Measurements from ENCODE around the gene UBE2K. TPM values are rescaled to one million over a fixed set of nuclear protein-coding genes. Genes with fewer than 3 reads are reported as not detected.
"Not testable (repeated sequence)": the region's sequence is repeated elsewhere in the genome, so short reads cannot be mapped to it uniquely, and the experiment has no call there.

UBE2K gene
- 10 to 100 TPM; 52.4 to 71.9 TPM for total RNA-seq
- long read RNA-seq, donor 1, full-length matches to known transcripts: 10 of 16 reads
- long read RNA-seq, donor 1, partial matches to known transcripts: 0 of 16 reads
- long read RNA-seq, donor 1, other reads (novel, unspliced or antisense): 6 of 16 reads
- long read RNA-seq, donor 2, full-length matches to known transcripts: 29 of 35 reads
- long read RNA-seq, donor 2, partial matches to known transcripts: 0 of 35 reads
- long read RNA-seq, donor 2, other reads (novel, unspliced or antisense): 6 of 35 reads

GRCh38 chr4:39697740-39698423, at the start of gene UBE2K:
TSS of gene UBE2K (plus strand) at chr4:39698136. CDS start at chr4:39698328, 192 bp downstream.
- intact Hi-C loops (cut with DNase I): loop anchor here in 1 of 2 donors (2.0 kb wide), 1 partner anchor 279 kb away; the partner anchor contains the start of gene PDS5A
- DNase-seq (ENCODE audit: low spot score): peak; percentile 96

GRCh38 chr4:39648213-39648612, 49.7 kb upstream of the UBE2K start:
- no peak for DNase-seq (ENCODE audit: low spot score)
- intact Hi-C loops (cut with DNase I): no loop called here

- intact Hi-C loops (cut with DNase I): no loop called here
- DNase-seq (ENCODE audit: low spot score): no peak
Observed at GRCh38 chr4:39648827-39649558, 48.9 kb upstream of the UBE2K start.

- intact Hi-C loops (cut with DNase I): no loop called here
- DNase-seq (ENCODE audit: low spot score): no peak
Observed at GRCh38 chr4:39649639-39650265, 48.2 kb upstream of the UBE2K start.

GRCh38 chr4:39651586-39651985, 46.4 kb upstream of the UBE2K start:
- DNase-seq (ENCODE audit: low spot score); intact Hi-C loops (cut with DNase I): not testable (repeated sequence)

- intact Hi-C loops (cut with DNase I): loop anchor here in 1 of 2 donors (5.0 kb wide), 1 partner anchor 183 kb away; no protein-coding TSS in a partner anchor
- no peak for DNase-seq (ENCODE audit: low spot score)
Observed at GRCh38 chr4:39655211-39655610, 42.7 kb upstream of the UBE2K start.

- DNase-seq (ENCODE audit: low spot score): no peak
- intact Hi-C loops (cut with DNase I): loop anchor here in 1 of 2 donors (5.0 kb wide), 1 partner anchor 184 kb away; no protein-coding TSS in a partner anchor
Observed at GRCh38 chr4:39655876-39656275, 42.1 kb upstream of the UBE2K start.

GRCh38 chr4:39656638-39657037, 41.3 kb upstream of the UBE2K start:
- intact Hi-C loops (cut with DNase I): loop anchor here in 1 of 2 donors (5.0 kb wide), 1 partner anchor 184 kb away; no protein-coding TSS in a partner anchor
- not testable (repeated sequence) for DNase-seq (ENCODE audit: low spot score)

GRCh38 chr4:39657465-39657864, 40.5 kb upstream of the UBE2K start:
- intact Hi-C loops (cut with DNase I): loop anchor here in 1 of 2 donors (5.0 kb wide), 1 partner anchor 185 kb away; no protein-coding TSS in a partner anchor

GRCh38 chr4:39658756-39659155, 39.2 kb upstream of the UBE2K start:
- intact Hi-C loops (cut with DNase I): loop anchor here in 1 of 2 donors (5.0 kb wide), 1 partner anchor 186 kb away; no protein-coding TSS in a partner anchor
- DNase-seq (ENCODE audit: low spot score): no peak

More at GRCh38 chr4:39657465-39657864, 40.5 kb upstream of the UBE2K start:
- DNase-seq (ENCODE audit: low spot score): no peak

GRCh38 chr4:39660045-39660444, 37.9 kb upstream of the UBE2K start:
- no peak for DNase-seq (ENCODE audit: low spot score)
- intact Hi-C loops (cut with DNase I): no loop called here

- DNase-seq (ENCODE audit: low spot score): no peak
- intact Hi-C loops (cut with DNase I): no loop called here
Observed at GRCh38 chr4:39660757-39661156, 37.2 kb upstream of the UBE2K start.

- no peak for DNase-seq (ENCODE audit: low spot score)
- intact Hi-C loops (cut with DNase I): no loop called here
Observed at GRCh38 chr4:39662683-39663082, 35.3 kb upstream of the UBE2K start.

- intact Hi-C loops (cut with DNase I): no loop called here
- DNase-seq (ENCODE audit: low spot score): no peak
Observed at GRCh38 chr4:39664828-39665731, 32.9 kb upstream of the UBE2K start.

GRCh38 chr4:39667706-39668105, 30.2 kb upstream of the UBE2K start:
- DNase-seq (ENCODE audit: low spot score): no peak
- intact Hi-C loops (cut with DNase I): no loop called here

- intact Hi-C loops (cut with DNase I): no loop called here
- DNase-seq (ENCODE audit: low spot score): no peak
Observed at GRCh38 chr4:39668887-39669286, 29.0 kb upstream of the UBE2K start.

- intact Hi-C loops (cut with DNase I); DNase-seq (ENCODE audit: low spot score): not testable (repeated sequence)
Observed at GRCh38 chr4:39670296-39670695, 27.6 kb upstream of the UBE2K start.

GRCh38 chr4:39675681-39676080, 22.3 kb upstream of the UBE2K start:
- DNase-seq (ENCODE audit: low spot score); intact Hi-C loops (cut with DNase I): not testable (repeated sequence)

All from posterior vena cava (tissue), 2 donors.